HCT116 (cell line): ENCODE measurements around the gene P4HTM.

Source experiments
- EZH2 ChIP-seq: fragments of 200-600 bp; sonication (generic); IDR thresholded peaks from 2 replicates; pipeline ENCODE4 v1.6.1; 2017; ENCODE audit warnings: antibody characterized with exemption, mixed run types
- JUND ChIP-seq: IDR thresholded peaks from 2 replicates; pipeline ENCODE4 v1.6.1; 2012
- POLR2A ChIP-seq: IDR thresholded peaks from 2 replicates; pipeline ENCODE4 v1.7.0; 2011; ENCODE audit warnings: borderline replicate concordance; ENCODE audit not compliant: insufficient read depth, insufficient read length; ENCODE audit errors: extremely low read depth
- POLR2AphosphoS5 ChIP-seq: IDR thresholded peaks from 2 replicates; pipeline ENCODE4 v1.6.1; 2011; ENCODE audit warnings: mild to moderate bottlenecking, low read depth, low read length, moderate library complexity
- RAD21 ChIP-seq: IDR thresholded peaks from 2 replicates; pipeline ENCODE4 v1.6.1; 2012; ENCODE audit warnings: low read depth, mild to moderate bottlenecking
- SIN3A ChIP-seq: IDR thresholded peaks from 2 replicates; pipeline ENCODE4 v1.6.1; 2012; ENCODE audit warnings: low read depth
- SRF ChIP-seq: IDR thresholded peaks from 2 replicates; pipeline ENCODE4 v1.6.1; 2012; ENCODE audit warnings: low read depth
- YY1 ChIP-seq: IDR thresholded peaks from 2 replicates; pipeline ENCODE4 v1.6.1; 2011; ENCODE audit warnings: low read length, low read depth, moderate library complexity, mild to moderate bottlenecking; ENCODE audit not compliant: insufficient replicate concordance; ENCODE audit errors: extremely low read depth
- TF ChIP-seq, protein P1 (sequence below), 3 experiments: fragments of 200-600 bp in 1 of 3; sonication (generic) in 1 of 3; IDR thresholded peaks in 2 of 3; conservative IDR thresholded peaks in 1 of 3; 2 replicates each; pipeline ENCODE4 v1.5.1; 2012 to 2017; ENCODE audit warnings: low read depth in 2 of 3, low read length in 2 of 3, antibody characterized with exemption in 1 of 3, borderline replicate concordance in 1 of 3, control low read depth in 1 of 3, mild to moderate bottlenecking in 1 of 3, mixed read lengths in 1 of 3, mixed run types in 1 of 3, moderate library complexity in 1 of 3; ENCODE audit not compliant: insufficient read depth in 1 of 3
- TF ChIP-seq, protein P2 (sequence below): IDR thresholded peaks from 2 replicates; pipeline ENCODE4 v1.6.1; 2012
- TF ChIP-seq, protein P3 (sequence below): IDR thresholded peaks from 2 replicates; pipeline ENCODE4 v1.6.1; 2012; ENCODE audit warnings: low read depth
- TF ChIP-seq, protein P4 (sequence below): IDR thresholded peaks from 2 replicates; pipeline ENCODE4 v1.6.1; 2012

DNA sequence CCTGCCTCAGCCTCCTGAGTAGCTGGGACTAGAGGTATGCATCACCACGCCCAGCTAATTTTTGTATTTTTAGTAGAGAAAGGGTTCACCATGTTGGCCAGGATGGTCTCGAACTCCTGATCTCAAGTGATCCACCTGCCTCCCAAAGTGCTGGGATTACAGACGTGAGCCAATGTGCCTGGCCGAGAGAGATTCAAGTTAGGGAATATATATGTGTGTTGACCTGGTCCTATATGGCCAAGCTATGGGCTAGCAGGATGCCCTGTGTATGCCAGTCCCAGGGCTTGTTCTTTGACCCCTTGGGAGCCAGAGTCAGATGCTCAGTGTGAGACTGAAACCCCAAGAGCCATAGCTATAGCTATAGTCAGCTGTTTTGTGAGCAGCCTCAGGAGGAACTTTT lies 33.7 kb downstream of the P4HTM start:
- TF ChIP-seq EZH2, result no peak
- TF ChIP-seq RAD21, result no peak
- TF ChIP-seq, protein P1, sequence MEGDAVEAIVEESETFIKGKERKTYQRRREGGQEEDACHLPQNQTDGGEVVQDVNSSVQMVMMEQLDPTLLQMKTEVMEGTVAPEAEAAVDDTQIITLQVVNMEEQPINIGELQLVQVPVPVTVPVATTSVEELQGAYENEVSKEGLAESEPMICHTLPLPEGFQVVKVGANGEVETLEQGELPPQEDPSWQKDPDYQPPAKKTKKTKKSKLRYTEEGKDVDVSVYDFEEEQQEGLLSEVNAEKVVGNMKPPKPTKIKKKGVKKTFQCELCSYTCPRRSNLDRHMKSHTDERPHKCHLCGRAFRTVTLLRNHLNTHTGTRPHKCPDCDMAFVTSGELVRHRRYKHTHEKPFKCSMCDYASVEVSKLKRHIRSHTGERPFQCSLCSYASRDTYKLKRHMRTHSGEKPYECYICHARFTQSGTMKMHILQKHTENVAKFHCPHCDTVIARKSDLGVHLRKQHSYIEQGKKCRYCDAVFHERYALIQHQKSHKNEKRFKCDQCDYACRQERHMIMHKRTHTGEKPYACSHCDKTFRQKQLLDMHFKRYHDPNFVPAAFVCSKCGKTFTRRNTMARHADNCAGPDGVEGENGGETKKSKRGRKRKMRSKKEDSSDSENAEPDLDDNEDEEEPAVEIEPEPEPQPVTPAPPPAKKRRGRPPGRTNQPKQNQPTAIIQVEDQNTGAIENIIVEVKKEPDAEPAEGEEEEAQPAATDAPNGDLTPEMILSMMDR (IDR thresholded peaks at IDR 0.05 in 2 of 3, conservative IDR thresholded peaks at IDR 0.05 in 1 of 3; ENCODE audit: borderline replicate concordance in 1 of 3, insufficient read depth in 1 of 3, low read depth in 2 of 3, low read length in 2 of 3), result no peak
- TF ChIP-seq, protein P2, sequence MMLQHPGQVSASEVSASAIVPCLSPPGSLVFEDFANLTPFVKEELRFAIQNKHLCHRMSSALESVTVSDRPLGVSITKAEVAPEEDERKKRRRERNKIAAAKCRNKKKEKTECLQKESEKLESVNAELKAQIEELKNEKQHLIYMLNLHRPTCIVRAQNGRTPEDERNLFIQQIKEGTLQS, result no peak
- peak; percentile 18; the same call in 1 of the 2 replicates for TF ChIP-seq POLR2AphosphoS5
- TF ChIP-seq POLR2A, result no peak
- TF ChIP-seq, protein P3, sequence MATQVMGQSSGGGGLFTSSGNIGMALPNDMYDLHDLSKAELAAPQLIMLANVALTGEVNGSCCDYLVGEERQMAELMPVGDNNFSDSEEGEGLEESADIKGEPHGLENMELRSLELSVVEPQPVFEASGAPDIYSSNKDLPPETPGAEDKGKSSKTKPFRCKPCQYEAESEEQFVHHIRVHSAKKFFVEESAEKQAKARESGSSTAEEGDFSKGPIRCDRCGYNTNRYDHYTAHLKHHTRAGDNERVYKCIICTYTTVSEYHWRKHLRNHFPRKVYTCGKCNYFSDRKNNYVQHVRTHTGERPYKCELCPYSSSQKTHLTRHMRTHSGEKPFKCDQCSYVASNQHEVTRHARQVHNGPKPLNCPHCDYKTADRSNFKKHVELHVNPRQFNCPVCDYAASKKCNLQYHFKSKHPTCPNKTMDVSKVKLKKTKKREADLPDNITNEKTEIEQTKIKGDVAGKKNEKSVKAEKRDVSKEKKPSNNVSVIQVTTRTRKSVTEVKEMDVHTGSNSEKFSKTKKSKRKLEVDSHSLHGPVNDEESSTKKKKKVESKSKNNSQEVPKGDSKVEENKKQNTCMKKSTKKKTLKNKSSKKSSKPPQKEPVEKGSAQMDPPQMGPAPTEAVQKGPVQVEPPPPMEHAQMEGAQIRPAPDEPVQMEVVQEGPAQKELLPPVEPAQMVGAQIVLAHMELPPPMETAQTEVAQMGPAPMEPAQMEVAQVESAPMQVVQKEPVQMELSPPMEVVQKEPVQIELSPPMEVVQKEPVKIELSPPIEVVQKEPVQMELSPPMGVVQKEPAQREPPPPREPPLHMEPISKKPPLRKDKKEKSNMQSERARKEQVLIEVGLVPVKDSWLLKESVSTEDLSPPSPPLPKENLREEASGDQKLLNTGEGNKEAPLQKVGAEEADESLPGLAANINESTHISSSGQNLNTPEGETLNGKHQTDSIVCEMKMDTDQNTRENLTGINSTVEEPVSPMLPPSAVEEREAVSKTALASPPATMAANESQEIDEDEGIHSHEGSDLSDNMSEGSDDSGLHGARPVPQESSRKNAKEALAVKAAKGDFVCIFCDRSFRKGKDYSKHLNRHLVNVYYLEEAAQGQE, result no peak
- no peak for TF ChIP-seq SRF
- no peak for TF ChIP-seq JUND
- TF ChIP-seq, protein P4, sequence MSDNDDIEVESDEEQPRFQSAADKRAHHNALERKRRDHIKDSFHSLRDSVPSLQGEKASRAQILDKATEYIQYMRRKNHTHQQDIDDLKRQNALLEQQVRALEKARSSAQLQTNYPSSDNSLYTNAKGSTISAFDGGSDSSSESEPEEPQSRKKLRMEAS, result no peak
- TF ChIP-seq YY1, result no peak
- no peak for TF ChIP-seq SIN3A
